ENCODE measurements around the gene NKAIN1.

DNA sequence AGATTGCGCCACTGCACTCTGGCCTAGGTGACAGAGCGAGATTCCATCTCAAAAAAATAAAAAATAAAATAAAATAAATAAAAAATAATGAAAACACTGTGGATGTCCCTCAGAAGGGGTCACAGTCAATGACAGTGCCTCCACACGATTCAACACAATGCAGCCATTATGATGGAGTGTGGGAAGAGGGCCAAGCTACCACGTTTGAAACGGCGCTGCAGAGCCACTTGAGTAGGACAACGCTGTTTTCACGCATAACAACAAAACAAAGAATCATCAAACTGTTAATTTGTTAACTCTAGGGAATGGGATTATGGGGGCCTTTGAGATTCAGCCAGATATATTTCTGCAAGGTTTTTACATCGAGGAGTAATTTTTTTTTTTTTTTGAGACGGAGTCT lies 36.5 kb downstream of the NKAIN1 start:
- TF ChIP-seq CTCF (IDR thresholded peaks at IDR 0.05) (no peak), POLR2A (IDR thresholded peaks at IDR 0.05) (no peak)

Measured in uterus (tissue), 2 donors.